OCI-LY1 (cell line): Measurements from ENCODE around the gene MACROD2.

Source experiments
- EZH2 ChIP-seq: fragments of 200-600 bp; sonication (generic), shearing (Covaris generic); IDR thresholded peaks from 2 replicates; pipeline ENCODE4 v1.8.0; 2017; ENCODE audit warnings: borderline replicate concordance, mixed run types, mild to moderate bottlenecking, antibody characterized with exemption, low read length, moderate library complexity, mixed read lengths
- TF ChIP-seq, protein P1 (sequence below): fragments of 200-600 bp; sonication (generic), shearing (Covaris generic); IDR thresholded peaks from 2 replicates; pipeline ENCODE4 v1.5.1; 2017; ENCODE audit warnings: mild to moderate bottlenecking, antibody characterized with exemption, low read length, moderate library complexity, mixed read lengths

- TF ChIP-seq, protein P1, sequence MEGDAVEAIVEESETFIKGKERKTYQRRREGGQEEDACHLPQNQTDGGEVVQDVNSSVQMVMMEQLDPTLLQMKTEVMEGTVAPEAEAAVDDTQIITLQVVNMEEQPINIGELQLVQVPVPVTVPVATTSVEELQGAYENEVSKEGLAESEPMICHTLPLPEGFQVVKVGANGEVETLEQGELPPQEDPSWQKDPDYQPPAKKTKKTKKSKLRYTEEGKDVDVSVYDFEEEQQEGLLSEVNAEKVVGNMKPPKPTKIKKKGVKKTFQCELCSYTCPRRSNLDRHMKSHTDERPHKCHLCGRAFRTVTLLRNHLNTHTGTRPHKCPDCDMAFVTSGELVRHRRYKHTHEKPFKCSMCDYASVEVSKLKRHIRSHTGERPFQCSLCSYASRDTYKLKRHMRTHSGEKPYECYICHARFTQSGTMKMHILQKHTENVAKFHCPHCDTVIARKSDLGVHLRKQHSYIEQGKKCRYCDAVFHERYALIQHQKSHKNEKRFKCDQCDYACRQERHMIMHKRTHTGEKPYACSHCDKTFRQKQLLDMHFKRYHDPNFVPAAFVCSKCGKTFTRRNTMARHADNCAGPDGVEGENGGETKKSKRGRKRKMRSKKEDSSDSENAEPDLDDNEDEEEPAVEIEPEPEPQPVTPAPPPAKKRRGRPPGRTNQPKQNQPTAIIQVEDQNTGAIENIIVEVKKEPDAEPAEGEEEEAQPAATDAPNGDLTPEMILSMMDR: no peak
- no peak for TF ChIP-seq EZH2
Measured at GRCh38 chr20:14619411-14619810, 624.1 kb downstream of the MACROD2 start.
